HG02938 (cell line): ENCODE data around the gene CHML.
A peak's percentile ranks its signal among the peaks of the same experiment; 100 is the strongest.
"Not testable (repeated sequence)": the region's sequence is repeated elsewhere in the genome, so short reads cannot be mapped to it uniquely, and the experiment has no call there.

Experiments used
- ATAC-seq: cut with Tn5 transposase; IDR thresholded peaks from one replicate; pipeline ENCODE4 v1.9.1; 2021; ENCODE audit warnings: mild to moderate bottlenecking, moderate library complexity; ENCODE audit not compliant: unreplicated experiment

Gene CHML

DNA sequence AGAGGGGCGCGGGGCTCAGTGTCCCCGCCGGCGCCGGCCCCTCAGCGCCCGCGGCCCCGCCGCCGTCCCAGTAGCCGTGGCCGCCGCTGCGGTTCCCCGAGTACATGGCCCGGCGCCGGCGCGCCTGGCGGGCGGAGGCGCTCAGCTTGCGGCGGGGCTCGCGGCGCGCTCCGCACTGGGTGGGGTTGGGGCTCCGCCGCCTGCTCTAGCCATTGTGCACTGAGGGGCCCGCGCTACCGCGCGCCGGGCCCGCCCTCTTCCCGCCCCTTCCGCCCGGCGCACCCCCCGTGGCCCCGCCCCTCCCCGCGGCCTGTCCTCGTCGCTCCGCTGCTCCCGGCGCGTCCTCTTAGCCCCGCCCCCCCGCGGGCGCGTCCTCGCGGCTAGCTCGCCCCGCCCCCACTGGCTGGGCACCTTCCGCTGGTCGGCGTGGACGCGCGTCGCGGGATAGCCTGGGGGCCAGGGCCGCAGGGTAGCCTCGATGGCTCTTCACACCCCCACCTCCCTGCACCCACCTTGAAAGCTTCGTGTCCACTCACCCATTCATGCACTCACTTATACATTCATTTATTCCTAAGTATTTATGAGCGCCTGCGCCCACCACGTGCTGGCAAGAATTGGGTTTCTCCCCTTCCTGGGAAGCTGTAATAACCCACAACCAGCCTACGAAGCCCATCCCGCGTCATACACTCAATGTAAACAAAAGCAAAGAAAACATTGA, at the start of gene CHML, which contains the start of gene OPN3:
CHML (minus strand) TSS at position 221 of the 718 bp plus-strand sequence. CDS start 4,603 bp downstream, outside the sequence.
OPN3 (minus strand) TSS at position 221 of the 718 bp plus-strand sequence; CDS start at position 106, 115 bp downstream.
- ATAC-seq: peak; percentile 79

GRCh38 chr1:241688940-241689368, 48.8 kb upstream of the CHML start:
- ATAC-seq: no peak

DNA sequence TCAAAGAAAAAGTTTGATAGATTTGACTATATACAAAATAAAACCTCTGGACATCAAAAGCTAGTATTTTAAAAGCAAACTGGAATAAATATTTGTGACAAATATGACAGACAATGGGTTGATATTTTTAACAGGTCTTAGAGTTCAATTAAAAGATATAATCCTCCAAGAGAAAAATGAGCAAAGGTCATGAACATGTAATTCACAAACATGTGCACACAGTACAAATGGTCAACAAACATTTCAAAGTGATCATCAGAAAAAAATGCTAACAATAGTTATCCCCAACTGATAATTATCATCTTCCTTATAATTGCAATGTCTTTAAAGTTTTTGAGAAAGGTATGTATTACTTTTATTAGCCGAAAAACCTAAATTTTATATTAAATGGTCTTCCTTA, 43.9 kb upstream of the CHML start:
- ATAC-seq: no peak

DNA sequence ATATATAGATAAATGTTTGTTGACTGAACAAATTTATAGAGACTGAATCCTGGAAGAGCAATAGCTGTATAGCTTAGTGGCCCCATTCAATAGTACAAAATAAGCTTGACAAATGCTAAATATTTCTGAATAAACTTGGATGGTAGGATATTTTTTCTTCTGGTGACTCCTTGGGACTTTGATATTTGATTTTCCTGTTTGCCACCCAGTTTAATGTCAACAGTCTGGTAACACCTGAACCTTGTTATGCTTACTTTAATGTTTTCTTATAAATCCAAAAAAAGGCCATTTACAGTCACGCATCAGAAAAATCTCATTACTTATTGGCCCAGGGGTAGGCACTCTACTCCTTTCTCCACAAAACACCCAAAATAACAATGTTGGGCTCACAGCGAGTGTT, 42.8 kb upstream of the CHML start:
- no peak for ATAC-seq

GRCh38 chr1:241681861-241682448, 41.8 kb upstream of the CHML start:
- ATAC-seq: not testable (repeated sequence)

- ATAC-seq: no peak
These were observed 39.8 kb upstream of the CHML start for GRCh38 chr1:241679961-241680360.

- no peak for ATAC-seq
These were observed 39.2 kb upstream of the CHML start for GRCh38 chr1:241679404-241679803.

DNA sequence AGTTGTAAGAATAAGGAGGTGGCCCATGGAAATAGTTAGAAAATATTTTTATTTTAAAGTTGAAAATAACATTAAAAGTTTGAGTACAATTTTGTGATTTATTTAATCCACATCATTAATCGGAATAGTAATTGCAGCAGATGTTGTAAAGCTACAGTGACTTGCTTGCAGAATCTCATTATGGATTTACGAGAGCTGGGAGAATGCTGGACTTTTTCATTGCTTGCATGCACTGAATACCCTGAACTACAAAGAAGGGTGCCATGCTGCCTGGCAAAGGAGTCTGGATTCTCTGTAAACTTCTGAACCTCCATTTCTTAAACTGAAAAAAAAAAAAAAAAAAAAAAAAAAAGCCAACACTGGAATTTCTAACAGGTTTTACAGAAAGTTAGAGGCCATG, 38.4 kb upstream of the CHML start:
- no peak for ATAC-seq

GRCh38 chr1:241677201-241677600, 37.0 kb upstream of the CHML start:
- ATAC-seq: peak; percentile 95

- no peak for ATAC-seq
These were observed 35.8 kb upstream of the CHML start for GRCh38 chr1:241675983-241676382.

DNA sequence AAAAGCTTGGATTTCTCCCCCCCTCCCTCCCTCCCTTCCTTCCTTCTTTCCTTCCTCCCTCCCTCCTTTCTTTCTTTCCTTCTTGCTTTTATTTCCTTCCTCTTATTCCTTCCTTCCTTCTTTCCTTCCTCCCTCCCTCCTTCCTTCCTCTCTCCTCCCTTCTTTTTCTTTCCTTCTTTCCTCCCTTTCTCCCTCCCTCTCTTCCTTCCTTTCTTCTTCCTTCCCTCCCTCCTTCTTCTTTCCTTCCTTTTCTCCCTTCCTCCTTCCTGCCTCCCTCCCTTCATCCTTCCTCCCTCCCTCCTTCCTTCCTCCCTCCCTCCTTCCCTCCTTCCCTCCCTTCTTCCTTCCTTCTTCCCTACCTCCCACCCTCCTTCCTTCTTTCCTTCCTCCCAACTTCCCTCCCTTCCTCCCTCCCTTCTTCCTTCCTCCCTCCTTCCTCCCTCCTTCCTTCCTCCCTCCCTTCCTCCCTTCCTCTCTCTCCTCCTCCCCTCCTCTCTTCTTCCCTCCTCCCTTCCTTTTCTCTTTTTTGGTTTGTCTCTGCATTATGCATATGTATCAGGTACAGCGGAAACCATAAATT, 34.7 kb upstream of the CHML start:
- no peak for ATAC-seq

DNA sequence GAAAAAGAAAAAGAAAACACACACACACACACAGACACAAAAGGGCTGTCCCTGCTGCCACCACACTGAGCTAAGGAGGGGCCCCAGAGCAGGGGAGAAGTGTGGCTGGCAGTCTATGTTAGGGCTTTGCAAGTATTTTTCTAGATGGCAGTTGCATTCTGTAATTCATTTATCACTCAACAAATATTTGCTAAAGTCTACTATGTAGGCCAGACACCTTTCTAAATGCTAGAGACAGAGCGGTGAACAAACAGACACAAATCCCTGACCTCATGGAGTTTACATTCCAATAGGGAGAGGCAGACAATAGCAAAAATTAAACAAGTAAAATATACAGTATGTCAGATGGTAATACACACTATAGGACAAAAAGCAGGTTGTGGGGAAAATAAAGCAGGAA, 32.1 kb upstream of the CHML start:
- ATAC-seq: no peak

- no peak for ATAC-seq
These were observed 26.2 kb upstream of the CHML start for GRCh38 chr1:241666419-241666818.

DNA sequence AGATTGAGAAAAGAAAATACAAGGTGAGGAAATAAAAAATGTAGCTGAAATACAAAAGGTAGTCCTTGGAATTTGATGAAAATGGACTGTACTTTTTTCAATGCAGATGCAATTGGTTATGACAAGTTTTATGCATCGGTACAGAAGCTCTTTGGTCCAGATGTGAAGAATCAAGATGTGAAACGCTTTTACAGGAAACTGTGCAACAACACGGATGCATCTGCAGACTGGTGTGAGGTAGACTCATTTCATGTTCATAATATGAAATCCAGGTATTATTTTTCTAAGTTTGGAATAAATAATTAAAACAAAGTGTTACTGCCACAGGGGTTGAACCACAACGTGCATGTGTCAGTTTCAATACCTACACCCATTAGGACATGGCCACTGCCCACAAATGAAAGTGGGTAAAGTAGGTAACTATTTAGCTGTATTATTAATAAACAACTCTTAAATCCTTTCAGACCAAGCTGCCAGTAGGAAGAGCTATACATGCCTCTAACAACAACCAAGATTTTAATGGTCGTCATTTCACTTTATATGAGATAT, 20.3 kb upstream of the CHML start:
- no peak for ATAC-seq

- ATAC-seq: not testable (repeated sequence)
These were observed 18.8 kb upstream of the CHML start for GRCh38 chr1:241659016-241659415.

DNA sequence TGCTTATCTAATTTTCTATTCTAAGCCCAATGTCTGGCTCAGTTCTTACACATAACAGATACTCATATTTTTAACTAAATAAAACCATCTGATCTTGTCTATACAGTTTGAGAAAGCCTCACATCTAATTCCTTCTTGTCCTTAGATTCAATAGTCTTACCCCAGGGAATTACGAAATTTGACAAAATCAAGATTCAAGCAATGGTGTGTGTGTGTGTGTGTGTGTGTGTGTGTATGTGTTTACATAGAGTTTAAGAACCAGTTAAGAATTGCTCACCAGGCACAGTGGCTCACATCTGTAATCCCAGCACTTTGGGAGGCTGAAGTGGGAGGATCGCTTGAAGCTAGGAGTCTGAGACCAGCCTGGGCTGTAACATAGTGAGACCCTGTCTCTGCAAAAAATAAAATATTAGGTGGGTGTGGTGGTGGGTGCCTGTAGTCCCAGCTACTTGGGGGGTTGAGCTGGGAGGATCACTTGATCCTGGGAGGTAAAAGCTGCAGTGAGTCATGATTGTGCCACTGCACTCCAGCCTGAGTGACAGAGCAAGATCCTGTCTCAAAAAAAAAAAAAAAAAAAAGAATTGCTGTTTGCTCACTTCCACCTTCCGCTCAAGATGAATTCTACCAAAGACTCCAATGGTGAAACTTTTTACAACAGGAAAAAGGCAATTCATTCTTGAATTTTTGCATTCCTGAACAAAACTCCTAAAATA, 18.1 kb upstream of the CHML start:
- no peak for ATAC-seq

DNA sequence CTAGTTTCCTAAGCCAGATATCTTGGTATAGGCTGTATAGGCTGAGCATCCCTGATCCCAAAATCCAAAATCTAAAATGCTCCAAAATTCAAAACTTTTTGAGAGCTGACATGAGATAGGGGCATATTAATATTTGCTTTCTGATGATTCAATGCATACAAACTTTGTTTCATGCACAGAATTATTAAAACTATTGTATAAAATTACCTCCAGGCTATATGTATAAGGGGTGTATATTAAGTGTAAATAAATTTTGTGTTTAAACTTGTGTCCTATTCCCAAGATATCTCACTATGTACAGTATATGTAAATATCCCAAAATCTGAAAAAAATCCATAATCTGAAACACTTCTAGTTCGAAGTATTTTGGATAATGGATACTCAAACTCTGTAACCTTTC, 14.5 kb upstream of the CHML start:
- no peak for ATAC-seq

GRCh38 chr1:241654019-241654418, 13.8 kb upstream of the CHML start:
- no peak for ATAC-seq

GRCh38 chr1:241652012-241652411, 11.8 kb upstream of the CHML start, which contains the start of gene WDR64:
TSS of gene WDR64 (plus strand) at chr1:241652281. CDS start at chr1:241652485, 204 bp downstream.
- ATAC-seq: no peak

DNA sequence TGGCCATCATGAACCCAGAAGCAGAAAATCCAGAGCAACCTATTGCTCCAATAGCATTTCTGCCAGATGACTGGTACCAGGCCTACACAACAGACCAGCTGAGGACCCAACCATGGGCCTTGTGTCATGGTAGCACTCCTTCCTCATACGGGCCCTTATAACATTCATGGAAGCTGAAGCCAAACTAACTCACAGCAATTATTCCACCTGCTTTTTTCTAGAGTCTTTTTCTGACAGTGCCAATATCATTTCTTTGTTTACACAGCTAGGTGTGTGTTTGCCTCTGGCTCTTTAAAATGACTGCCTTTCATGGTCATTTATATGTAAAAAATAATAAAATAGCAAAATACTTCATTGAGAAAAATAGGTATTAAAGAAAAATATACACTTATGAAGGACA, 8.0 kb upstream of the CHML start:
- ATAC-seq: no peak

DNA sequence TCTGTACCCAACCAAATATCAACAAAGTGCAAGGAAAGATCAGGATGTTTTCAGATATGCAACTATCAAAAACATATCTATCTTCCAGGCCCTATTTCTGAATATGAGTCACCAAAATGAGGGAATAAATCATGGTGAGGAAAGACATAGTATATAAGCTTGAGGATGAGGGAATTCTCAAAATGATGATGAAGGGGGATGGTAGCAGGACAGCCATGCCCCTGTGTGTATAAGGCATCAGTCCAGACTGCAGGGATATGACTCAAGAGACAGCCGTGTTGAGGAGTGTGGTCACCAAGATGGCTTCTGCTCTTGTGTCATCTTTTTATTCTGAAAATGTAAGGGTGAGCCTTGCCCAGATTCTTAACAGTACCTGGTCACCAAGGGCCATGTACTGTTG, 7.5 kb upstream of the CHML start:
- ATAC-seq: no peak
